ENCODE results near the gene GPATCH8.
"Not testable (repeated sequence)": the region's sequence is repeated elsewhere in the genome, so short reads cannot be mapped to it uniquely, and the experiment has no call there.

- TF ChIP-seq, protein P1, sequence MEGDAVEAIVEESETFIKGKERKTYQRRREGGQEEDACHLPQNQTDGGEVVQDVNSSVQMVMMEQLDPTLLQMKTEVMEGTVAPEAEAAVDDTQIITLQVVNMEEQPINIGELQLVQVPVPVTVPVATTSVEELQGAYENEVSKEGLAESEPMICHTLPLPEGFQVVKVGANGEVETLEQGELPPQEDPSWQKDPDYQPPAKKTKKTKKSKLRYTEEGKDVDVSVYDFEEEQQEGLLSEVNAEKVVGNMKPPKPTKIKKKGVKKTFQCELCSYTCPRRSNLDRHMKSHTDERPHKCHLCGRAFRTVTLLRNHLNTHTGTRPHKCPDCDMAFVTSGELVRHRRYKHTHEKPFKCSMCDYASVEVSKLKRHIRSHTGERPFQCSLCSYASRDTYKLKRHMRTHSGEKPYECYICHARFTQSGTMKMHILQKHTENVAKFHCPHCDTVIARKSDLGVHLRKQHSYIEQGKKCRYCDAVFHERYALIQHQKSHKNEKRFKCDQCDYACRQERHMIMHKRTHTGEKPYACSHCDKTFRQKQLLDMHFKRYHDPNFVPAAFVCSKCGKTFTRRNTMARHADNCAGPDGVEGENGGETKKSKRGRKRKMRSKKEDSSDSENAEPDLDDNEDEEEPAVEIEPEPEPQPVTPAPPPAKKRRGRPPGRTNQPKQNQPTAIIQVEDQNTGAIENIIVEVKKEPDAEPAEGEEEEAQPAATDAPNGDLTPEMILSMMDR (conservative IDR thresholded peaks at IDR 0.05), result not testable (repeated sequence)
- TF ChIP-seq EZH2 (IDR thresholded peaks at IDR 0.05; ENCODE audit: low read depth), result not testable (repeated sequence)
Measured at GRCh38 chr17:44368391-44369243, 134.6 kb downstream of the GPATCH8 start.
